ENCODE measurements around the gene TTC21A.
A peak's percentile ranks its signal among the peaks of the same experiment; 100 is the strongest.

- TF ChIP-seq, protein P1, sequence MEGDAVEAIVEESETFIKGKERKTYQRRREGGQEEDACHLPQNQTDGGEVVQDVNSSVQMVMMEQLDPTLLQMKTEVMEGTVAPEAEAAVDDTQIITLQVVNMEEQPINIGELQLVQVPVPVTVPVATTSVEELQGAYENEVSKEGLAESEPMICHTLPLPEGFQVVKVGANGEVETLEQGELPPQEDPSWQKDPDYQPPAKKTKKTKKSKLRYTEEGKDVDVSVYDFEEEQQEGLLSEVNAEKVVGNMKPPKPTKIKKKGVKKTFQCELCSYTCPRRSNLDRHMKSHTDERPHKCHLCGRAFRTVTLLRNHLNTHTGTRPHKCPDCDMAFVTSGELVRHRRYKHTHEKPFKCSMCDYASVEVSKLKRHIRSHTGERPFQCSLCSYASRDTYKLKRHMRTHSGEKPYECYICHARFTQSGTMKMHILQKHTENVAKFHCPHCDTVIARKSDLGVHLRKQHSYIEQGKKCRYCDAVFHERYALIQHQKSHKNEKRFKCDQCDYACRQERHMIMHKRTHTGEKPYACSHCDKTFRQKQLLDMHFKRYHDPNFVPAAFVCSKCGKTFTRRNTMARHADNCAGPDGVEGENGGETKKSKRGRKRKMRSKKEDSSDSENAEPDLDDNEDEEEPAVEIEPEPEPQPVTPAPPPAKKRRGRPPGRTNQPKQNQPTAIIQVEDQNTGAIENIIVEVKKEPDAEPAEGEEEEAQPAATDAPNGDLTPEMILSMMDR (IDR thresholded peaks at IDR 0.05): peak in 3 of 4 donors; percentile 14 to 30 (median 19)
- TF ChIP-seq POLR2A (IDR thresholded peaks at IDR 0.05): peak; percentile 68
Observed at GRCh38 chr3:39180546-39181346, 73.3 kb downstream of the TTC21A start.
